OCI-LY3 (cell line): Measurements from ENCODE around the gene PTPRH.

Source experiments
- H2AFZ ChIP-seq: fragments of 200-600, 300-600 bp; shearing (Covaris generic); 2 replicates; pipeline ENCODE4 v1.6.0; 2014; ENCODE audit warnings: antibody characterized with exemption, low read depth, low read length
- H3K27ac ChIP-seq: fragments of 200-600, 300-600 bp; sonication (generic); 2 replicates; pipeline ENCODE4 v1.5.1; 2014; ENCODE audit warnings: mild to moderate bottlenecking, low read length, moderate library complexity, mixed read lengths
- H3K27me3 ChIP-seq: fragments of 200-600, 300-600 bp; sonication (generic); 2 replicates; pipeline ENCODE4 v1.6.1; 2014; ENCODE audit warnings: low read depth, low read length, mixed read lengths
- H3K36me3 ChIP-seq: fragments of 200-600, 300-600 bp; sonication (generic); replicated peaks from 2 replicates; pipeline ENCODE3; 2014; ENCODE audit warnings: low read depth, low read length, mixed read lengths
- H3K4me1 ChIP-seq: fragments of 300-600, 200-600 bp; sonication (generic); 2 replicates; pipeline ENCODE4 v1.6.1; 2014; ENCODE audit warnings: low read length, mixed read lengths
- H3K4me2 ChIP-seq: fragments of 200-600, 300-600 bp; sonication (generic); 2 replicates; pipeline ENCODE4 v1.6.1; 2014; ENCODE audit warnings: low read length, mixed read lengths
- H3K4me3 ChIP-seq: fragments of 300-600, 200-600 bp; sonication (generic); 2 replicates; pipeline ENCODE4 v1.5.1; 2014; ENCODE audit warnings: antibody characterized with exemption, mild to moderate bottlenecking, low read length, moderate library complexity
- H3K79me2 ChIP-seq: fragments of 300-600, 200-600 bp; shearing (Covaris generic); 2 replicates; pipeline ENCODE4 v1.6.1; 2014; ENCODE audit warnings: mild to moderate bottlenecking, low read length, mixed read lengths
- H3K9ac ChIP-seq: fragments of 300-600, 200-600 bp; shearing (Covaris generic); 2 replicates; pipeline ENCODE4 v1.6.0; 2014; ENCODE audit warnings: mild to moderate bottlenecking, low read length, moderate library complexity
- H3K9me3 ChIP-seq: fragments of 200-600, 300-600 bp; shearing (Covaris generic); 2 replicates; pipeline ENCODE4 v1.6.1; 2014; ENCODE audit warnings: low read length, mixed read lengths; ENCODE audit not compliant: insufficient read depth
- H4K20me1 ChIP-seq: fragments of 200-600, 300-600 bp; sonication (generic); 2 replicates; pipeline ENCODE4 v1.6.1; 2016; ENCODE audit warnings: low read length, mixed read lengths; ENCODE audit not compliant: insufficient read depth
- EZH2phosphoT487 ChIP-seq: fragments of 200-600 bp; shearing (Covaris generic); IDR thresholded peaks from 2 replicates; pipeline ENCODE4 v1.6.1; 2018; ENCODE audit warnings: antibody characterized with exemption, mixed run types, low read depth
- TF ChIP-seq, protein P1 (sequence below): fragments of 200-600, 300-600 bp; sonication (generic); IDR thresholded peaks from 2 replicates; pipeline ENCODE4 v1.5.1; 2014; ENCODE audit warnings: antibody characterized with exemption, low read length, low read depth

Gene PTPRH

DNA sequence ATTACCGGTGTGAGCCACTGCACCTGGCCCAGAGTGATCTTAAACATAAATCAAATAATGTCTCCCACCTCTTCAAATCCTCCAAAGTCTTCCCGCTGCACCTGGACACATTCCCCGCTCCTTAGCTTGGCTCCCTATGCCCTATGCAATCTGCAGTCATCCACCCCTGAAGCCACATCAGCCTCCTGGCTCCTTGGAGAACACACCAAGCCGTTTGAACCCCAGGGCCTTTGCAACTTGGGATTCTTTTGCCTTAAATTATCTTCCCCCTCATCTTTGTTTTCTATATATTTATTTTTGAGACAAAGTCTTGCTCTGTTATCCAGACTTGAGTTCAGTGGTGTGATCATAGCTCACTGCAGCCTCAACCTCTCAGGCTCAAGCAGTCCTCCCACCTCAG is 40.2 kb downstream of the PTPRH start:
- Histone ChIP-seq H2AFZ (no peak overlapping the region), H3K27ac (no peak overlapping the region), H3K9ac (no peak overlapping the region), H3K4me1 (no peaks in the 10 kb centered on the region), H3K27me3 (peaks cover 4% of the 10 kb centered on the region; the same call in 1 of the 2 replicates), H3K4me2 (no peak overlapping the region), H3K4me3 (no peak overlapping the region), H3K9me3 (no peaks in the 10 kb centered on the region), H4K20me1 (no peaks in the 10 kb centered on the region), H3K79me2 (no peaks in the 10 kb centered on the region), H3K36me3 (no peaks in the 10 kb centered on the region)
- TF ChIP-seq, protein P1, sequence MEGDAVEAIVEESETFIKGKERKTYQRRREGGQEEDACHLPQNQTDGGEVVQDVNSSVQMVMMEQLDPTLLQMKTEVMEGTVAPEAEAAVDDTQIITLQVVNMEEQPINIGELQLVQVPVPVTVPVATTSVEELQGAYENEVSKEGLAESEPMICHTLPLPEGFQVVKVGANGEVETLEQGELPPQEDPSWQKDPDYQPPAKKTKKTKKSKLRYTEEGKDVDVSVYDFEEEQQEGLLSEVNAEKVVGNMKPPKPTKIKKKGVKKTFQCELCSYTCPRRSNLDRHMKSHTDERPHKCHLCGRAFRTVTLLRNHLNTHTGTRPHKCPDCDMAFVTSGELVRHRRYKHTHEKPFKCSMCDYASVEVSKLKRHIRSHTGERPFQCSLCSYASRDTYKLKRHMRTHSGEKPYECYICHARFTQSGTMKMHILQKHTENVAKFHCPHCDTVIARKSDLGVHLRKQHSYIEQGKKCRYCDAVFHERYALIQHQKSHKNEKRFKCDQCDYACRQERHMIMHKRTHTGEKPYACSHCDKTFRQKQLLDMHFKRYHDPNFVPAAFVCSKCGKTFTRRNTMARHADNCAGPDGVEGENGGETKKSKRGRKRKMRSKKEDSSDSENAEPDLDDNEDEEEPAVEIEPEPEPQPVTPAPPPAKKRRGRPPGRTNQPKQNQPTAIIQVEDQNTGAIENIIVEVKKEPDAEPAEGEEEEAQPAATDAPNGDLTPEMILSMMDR = no peak
- no peak for TF ChIP-seq EZH2phosphoT487

DNA sequence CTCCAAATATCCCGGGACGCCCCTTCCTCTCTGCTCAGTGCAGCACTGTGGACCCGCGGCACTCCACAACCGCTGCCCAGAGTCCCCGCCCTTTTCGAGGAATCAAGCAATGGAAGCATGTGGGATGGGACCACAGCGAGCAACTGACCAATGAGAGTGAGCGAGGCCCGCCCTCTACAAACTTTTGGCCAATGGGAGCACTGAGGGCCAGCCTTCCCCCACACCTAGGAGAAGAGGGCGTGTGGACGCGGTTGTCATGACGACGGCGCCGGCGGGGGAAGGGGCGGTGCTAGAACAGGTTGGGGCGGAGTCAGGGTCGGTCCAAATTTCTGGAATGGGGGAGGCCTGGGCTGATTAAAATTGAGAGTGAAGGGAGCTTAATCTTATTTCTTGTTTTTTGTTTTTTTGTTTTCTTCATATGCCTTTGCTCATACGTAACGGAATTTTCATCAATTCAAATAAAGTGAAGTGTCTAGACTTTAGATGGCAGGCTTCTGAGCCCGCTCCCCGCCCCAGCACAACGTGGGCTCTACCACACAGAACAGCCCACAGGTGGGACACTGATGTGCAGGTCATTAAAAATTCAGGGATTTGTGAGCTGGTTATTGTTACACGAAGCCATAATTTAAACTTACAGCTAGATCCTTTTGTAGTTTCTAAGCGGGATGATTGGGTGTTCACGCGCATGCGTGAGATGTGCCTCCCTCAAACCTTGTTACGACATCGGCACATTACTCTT is 42.6 kb downstream of the PTPRH start, which contains the start of gene DNAAF3:
Gene DNAAF3, minus strand, starts transcription at position 84 of the 739 bp plus-strand sequence. CDS start 200 bp downstream, outside the sequence.
- no peak within 1 kb of the TSS for H3K9ac ChIP-seq
- H3K4me3 ChIP-seq = no peak within 1 kb of the TSS
- H2AFZ ChIP-seq = no peak within 1 kb of the TSS
- H3K79me2 ChIP-seq = no peaks in the 10 kb centered on the region
- H3K27ac ChIP-seq = no peak within 1 kb of the TSS
- no peaks in the 10 kb centered on the region for H3K9me3 ChIP-seq
- H3K4me2 ChIP-seq = no peak within 1 kb of the TSS
- H3K27me3 ChIP-seq = peaks cover 4% of the 10 kb centered on the region; the same call in 1 of the 2 replicates
- no peak for TF ChIP-seq EZH2phosphoT487
- TF ChIP-seq, protein P1 = no peak
- no peaks in the 10 kb centered on the region for H3K36me3 ChIP-seq
- no peaks in the 10 kb centered on the region for H3K4me1 ChIP-seq
- H4K20me1 ChIP-seq = no peaks in the 10 kb centered on the region

DNA sequence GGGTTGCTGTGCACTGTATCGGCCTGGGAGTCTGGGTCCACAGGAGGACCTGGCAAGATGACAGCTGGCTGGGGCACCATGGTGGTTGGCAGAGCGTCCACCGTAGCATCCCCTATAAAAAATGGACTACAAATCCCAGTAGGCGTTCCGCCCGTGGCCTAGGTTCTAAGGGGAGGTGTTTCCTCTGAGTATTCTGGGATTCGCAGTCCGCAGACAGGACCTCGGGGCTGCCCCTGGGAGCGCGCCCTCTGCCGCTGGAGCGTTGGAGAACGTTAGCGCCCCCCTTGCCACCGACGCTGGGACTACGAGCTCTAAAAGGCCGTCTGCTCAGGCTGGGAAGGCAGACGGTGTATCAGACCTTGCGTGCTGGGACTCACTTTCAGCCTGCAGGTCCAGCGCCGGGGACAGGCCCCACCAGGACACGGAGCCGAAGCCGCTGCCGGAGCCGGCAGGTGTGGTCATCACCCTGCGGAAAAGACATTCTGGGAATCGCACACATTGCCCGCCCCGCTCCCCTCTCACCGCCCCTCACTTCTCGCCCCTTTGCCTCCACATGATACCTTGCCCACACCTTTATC is 43.3 kb downstream of the PTPRH start:
- TF ChIP-seq EZH2phosphoT487 = no peak
- TF ChIP-seq, protein P1 = no peak
- Histone ChIP-seq H3K9me3 (no peaks in the 10 kb centered on the region), H3K27me3 (peaks cover 4% of the 10 kb centered on the region; the same call in 1 of the 2 replicates), H2AFZ (no peak overlapping the region), H3K9ac (no peak overlapping the region), H3K79me2 (no peaks in the 10 kb centered on the region), H3K4me1 (no peaks in the 10 kb centered on the region), H4K20me1 (no peaks in the 10 kb centered on the region), H3K4me2 (no peak overlapping the region), H3K4me3 (no peak overlapping the region), H3K36me3 (no peaks in the 10 kb centered on the region), H3K27ac (no peak overlapping the region)

DNA sequence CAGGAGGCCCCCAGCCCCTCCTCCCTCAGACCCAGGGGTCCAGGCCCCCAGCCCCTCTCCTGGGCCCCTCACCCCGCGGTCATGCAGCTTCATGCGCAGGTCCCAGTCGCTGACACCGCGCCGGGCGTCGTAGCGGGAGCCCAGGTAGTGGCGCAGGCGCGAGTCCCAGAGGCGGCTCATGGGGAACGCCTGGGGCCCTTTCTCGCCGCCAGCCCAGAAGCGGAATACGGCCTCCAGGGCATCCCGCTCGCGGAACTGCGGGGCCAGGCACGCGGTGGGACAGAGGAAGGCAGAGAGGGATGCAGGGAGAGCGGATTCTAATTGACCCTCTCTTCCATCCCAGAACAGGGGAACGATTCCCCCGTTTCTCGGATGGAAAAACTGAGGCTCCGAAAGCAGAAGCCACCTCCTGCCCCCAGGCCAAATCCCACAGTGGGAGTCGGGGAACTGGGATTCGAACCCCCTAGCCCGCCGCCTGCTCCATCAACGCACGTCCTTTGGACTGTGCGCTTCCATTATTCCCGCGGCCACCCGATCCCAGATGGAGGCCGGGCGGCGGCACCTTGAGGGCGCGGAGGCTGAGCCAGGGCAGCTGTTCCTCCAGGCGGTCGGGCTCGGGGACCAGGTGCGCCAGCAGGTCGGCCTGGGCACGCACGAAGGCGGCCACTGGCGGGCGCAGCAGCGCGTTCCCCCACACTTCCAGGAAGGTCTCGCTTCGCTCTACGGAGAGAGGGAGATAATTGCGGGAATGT is 47.6 kb downstream of the PTPRH start:
- Histone ChIP-seq H2AFZ (no peak overlapping the region), H3K4me1 (no peaks in the 10 kb centered on the region), H3K27me3 (peaks cover 7% of the 10 kb centered on the region; the same call in 1 of the 2 replicates), H3K4me3 (no peak overlapping the region), H3K79me2 (no peaks in the 10 kb centered on the region), H3K9ac (no peak overlapping the region), H3K4me2 (no peak overlapping the region), H3K27ac (no peak overlapping the region), H4K20me1 (no peaks in the 10 kb centered on the region), H3K9me3 (no peaks in the 10 kb centered on the region), H3K36me3 (no peaks in the 10 kb centered on the region)
- no peak for TF ChIP-seq EZH2phosphoT487
- TF ChIP-seq, protein P1 = no peak
